HG02588 (cell line): ENCODE data around the gene PRAMEF26.
"Not testable (repeated sequence)": the region's sequence is repeated elsewhere in the genome, so short reads cannot be mapped to it uniquely, and the experiment has no call there.

Experiments
- ATAC-seq: cut with Tn5 transposase; IDR thresholded peaks from one replicate; pipeline ENCODE4 v1.9.1; 2021; ENCODE audit warnings: mild to moderate bottlenecking, moderate library complexity; ENCODE audit not compliant: unreplicated experiment

The PRAMEF26 gene

GRCh38 chr1:13155909-13156308 is at the start of gene PRAMEF26:
Gene PRAMEF26, minus strand, starts transcription at chr1:13156009. Its CDS starts 2,914 bp downstream, at chr1:13153095.
- ATAC-seq, result not testable (repeated sequence)

DNA sequence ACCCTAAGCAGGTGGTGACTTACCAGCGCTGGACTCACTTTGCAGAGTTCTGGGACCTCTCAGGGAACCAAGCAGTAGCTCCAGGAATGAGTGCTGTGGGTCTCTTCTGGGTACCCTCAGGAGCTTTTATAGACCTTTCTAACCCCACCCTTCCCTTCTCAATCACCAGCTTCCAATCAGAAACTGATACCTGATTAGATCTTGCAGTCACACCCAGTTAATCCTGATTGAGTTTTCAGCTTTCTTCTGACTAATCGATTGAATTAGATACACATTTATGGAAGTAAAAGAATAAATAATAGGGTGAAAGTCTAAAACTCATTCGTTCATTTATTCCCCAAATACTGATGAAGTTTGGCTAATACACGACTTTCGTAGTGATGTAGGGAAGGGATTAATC is 45.5 kb upstream of the PRAMEF26 start, which contains the start of gene PRAMEF13:
Gene PRAMEF13, minus strand, starts transcription at position 101 of the 400 bp plus-strand sequence. CDS start 1,820 bp downstream, outside the sequence.
- ATAC-seq, result not testable (repeated sequence)

DNA sequence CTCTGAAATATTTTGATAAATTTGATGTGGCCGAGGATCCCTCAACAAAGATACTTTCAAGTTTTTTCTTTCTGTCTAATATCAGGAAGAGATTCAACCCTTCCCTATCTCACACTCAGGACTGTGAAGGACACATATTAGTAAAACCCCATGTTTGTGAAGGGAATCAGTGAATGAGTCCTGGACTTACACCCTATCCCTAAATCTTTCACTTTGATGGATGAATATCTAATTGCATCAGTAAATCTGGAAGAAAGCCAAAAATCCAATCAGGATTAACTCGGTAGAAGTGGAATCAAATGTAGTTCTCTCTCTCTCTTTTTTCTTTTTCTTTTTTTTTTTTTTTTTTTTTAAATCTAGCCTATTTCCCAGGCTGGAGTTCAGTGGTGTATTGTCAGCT is 15.7 kb upstream of the PRAMEF26 start, which contains the start of gene PRAMEF9:
Gene PRAMEF9, plus strand, starts transcription at position 301 of the 400 bp plus-strand sequence. CDS start 3,433 bp downstream, outside the sequence.
- not testable (repeated sequence) for ATAC-seq

DNA sequence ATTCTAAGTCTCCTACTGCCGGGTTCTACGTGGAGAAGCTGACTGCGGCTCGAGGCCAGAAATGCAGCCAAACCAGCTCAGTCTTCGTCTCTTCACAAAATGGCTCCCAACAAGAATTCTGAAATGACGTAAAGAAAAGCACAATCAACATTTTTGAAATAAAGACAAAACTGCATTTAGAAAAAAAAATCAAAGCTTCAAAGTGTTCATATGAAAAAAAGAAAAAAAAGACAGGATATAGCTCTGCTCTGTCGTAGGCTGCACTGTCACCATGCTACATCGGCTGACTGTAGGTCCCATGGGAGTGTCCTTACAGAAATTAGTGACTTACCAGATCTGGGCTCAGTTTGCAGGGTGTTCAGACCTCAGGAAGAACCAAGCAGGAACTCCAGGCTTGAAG is 9.7 kb upstream of the PRAMEF26 start, which contains the start of gene HNRNPCL4:
Gene HNRNPCL4, minus strand, starts transcription at position 101 of the 400 bp plus-strand sequence. CDS start 164 bp downstream, outside the sequence.
- not testable (repeated sequence) for ATAC-seq

DNA sequence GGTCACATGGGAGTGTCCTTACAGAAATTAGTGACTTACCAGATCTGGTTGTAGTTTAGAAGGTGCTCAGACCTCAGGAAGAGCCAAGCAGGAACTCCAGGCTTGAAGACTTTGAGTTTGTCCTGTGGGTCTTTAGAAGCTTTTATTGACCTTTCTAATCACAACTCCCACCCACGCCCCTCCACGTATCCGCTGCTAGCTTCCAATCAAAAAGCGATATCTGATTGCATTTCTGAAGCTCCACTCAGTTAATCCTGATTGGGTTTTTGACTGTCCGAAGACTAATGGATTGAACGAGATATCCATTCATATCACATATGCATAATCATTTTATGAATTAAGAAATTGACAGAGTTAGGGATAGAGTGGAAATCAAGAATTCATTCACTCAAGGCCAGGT is 39.1 kb downstream of the PRAMEF26 start, which contains the start of gene HNRNPCL2:
Gene HNRNPCL2, minus strand, starts transcription at position 101 of the 400 bp plus-strand sequence. CDS start 454 bp downstream, outside the sequence.
- ATAC-seq, result not testable (repeated sequence)
